ENCODE data around the gene NLRP14. TPM values are rescaled to one million over a fixed set of nuclear protein-coding genes. Genes with fewer than 3 reads are reported as not detected.

The NLRP14 gene, protein sequence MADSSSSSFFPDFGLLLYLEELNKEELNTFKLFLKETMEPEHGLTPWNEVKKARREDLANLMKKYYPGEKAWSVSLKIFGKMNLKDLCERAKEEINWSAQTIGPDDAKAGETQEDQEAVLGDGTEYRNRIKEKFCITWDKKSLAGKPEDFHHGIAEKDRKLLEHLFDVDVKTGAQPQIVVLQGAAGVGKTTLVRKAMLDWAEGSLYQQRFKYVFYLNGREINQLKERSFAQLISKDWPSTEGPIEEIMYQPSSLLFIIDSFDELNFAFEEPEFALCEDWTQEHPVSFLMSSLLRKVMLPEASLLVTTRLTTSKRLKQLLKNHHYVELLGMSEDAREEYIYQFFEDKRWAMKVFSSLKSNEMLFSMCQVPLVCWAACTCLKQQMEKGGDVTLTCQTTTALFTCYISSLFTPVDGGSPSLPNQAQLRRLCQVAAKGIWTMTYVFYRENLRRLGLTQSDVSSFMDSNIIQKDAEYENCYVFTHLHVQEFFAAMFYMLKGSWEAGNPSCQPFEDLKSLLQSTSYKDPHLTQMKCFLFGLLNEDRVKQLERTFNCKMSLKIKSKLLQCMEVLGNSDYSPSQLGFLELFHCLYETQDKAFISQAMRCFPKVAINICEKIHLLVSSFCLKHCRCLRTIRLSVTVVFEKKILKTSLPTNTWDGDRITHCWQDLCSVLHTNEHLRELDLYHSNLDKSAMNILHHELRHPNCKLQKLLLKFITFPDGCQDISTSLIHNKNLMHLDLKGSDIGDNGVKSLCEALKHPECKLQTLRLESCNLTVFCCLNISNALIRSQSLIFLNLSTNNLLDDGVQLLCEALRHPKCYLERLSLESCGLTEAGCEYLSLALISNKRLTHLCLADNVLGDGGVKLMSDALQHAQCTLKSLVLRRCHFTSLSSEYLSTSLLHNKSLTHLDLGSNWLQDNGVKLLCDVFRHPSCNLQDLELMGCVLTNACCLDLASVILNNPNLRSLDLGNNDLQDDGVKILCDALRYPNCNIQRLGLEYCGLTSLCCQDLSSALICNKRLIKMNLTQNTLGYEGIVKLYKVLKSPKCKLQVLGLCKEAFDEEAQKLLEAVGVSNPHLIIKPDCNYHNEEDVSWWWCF
- not detected in 5 replicates for total RNA-seq (2022; extraction: Qiagen RNA extraction)

DNA sequence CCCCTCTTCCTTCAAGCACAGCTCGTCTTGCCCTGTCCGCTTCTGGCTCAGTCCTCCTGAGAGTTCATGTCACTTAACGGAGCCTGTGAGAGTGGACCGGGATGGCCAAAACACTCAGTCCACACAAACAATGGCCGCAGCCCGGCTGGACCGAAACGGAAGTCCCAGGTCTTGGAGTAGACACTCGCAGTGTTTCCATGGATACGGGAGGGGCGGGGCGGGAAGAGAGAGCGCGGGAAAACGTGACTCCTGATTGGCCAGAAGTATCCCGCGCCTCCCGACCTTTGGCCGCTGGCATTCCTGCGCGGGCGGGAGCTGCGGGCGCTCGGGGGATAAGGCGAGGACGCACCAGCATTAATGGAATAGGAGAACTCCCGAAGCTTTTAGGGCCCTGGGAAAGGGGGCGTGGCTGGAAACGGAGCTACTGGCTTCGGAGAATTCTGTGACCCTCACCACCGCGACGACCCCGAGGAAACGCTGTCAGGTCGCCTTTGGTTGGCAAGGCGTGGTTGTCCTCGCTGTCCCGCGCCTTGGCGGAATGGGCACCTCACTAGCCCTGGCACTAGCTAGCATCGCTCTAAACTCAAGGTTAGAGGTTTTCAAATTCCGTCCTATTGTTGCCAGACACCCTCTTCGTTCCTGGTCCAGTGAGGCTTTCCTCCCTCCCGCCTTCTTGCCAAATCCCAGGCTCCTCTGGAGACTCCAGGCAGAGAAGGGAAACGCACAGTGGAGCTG, at the start of gene NLRP14, which contains the start of gene ZNF214:
NLRP14 (plus strand) TSS at position 297 of the 735 bp plus-strand sequence. CDS start 18,108 bp downstream, outside the sequence.
ZNF214 (minus strand) TSS at position 164 of the 735 bp plus-strand sequence. CDS start 17,511 bp downstream, outside the sequence.

DNA sequence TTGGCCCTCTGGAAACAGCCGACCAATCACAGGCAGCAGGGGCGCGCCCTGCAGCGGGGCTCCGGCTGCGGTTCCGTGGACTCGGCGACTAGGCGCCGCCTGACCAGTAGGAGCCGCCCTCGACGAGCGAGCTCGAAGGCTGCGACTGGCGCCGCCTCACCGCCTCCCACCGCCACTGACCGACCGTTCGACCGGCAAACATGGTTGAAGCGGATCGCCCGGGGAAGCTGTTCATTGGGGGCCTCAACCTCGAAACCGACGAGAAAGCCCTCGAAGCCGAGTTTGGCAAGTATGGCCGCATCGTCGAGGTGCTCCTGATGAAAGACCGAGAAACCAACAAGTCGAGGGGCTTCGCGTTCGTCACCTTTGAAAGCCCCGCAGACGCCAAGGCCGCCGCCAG, 68.6 kb downstream of the NLRP14 start, which contains the start of gene RBMXL2:
RBMXL2 (plus strand) TSS at position 78 of the 400 bp plus-strand sequence; CDS start at position 201, 123 bp downstream.

Other genes starting within 250 kb of the NLRP14 start
- 0.06 to 0.11 TPM in 2 of 5 replicates, not detected in the others for gene OR2AG2, start 248.5 kb upstream of the NLRP14 start, total RNA-seq (2022; extraction: Qiagen RNA extraction)
- not detected in 5 replicates for gene OR2AG1, start 237.5 kb upstream of the NLRP14 start, total RNA-seq (2022; extraction: Qiagen RNA extraction)
- gene OR6A2, start 220.8 kb upstream of the NLRP14 start, total RNA-seq (2022; extraction: Qiagen RNA extraction), result not detected in 5 replicates
- not detected in 5 replicates for gene OR10A5, start 174.8 kb upstream of the NLRP14 start, total RNA-seq (2022; extraction: Qiagen RNA extraction)
- not detected in 5 replicates for gene OR10A2, start 157.4 kb upstream of the NLRP14 start, total RNA-seq (2022; extraction: Qiagen RNA extraction)
- gene OR10A4, start 143.9 kb upstream of the NLRP14 start, total RNA-seq (2022; extraction: Qiagen RNA extraction), result not detected in 5 replicates
- gene OR2D2, start 128.0 kb upstream of the NLRP14 start, total RNA-seq (2022; extraction: Qiagen RNA extraction), result not detected in 5 replicates
- gene OR2D3, start 99.5 kb upstream of the NLRP14 start, total RNA-seq (2022; extraction: Qiagen RNA extraction), result not detected in 5 replicates
- gene ZNF215, start 94.1 kb upstream of the NLRP14 start, total RNA-seq (2022; extraction: Qiagen RNA extraction), result 0.77 to 1.1 TPM (median 0.86 TPM) in 5 replicates
- gene ZNF214, start 133 bp upstream of the NLRP14 start, total RNA-seq (2022; extraction: Qiagen RNA extraction), result 0.72 to 1.2 TPM (median 0.93 TPM) in 5 replicates
- not detected in 5 replicates for gene RBMXL2, start 68.5 kb downstream of the NLRP14 start, total RNA-seq (2022; extraction: Qiagen RNA extraction)
- 0.07 to 0.17 TPM (median 0.11 TPM) in 5 replicates for gene SYT9, start 231.4 kb downstream of the NLRP14 start, total RNA-seq (2022; extraction: Qiagen RNA extraction)

Measured in A549 treated with AZD2906 at 1 μM for 4 hours (cell line).